Measurements from ENCODE around the gene ADAMTS15.

The ADAMTS15 gene

DNA sequence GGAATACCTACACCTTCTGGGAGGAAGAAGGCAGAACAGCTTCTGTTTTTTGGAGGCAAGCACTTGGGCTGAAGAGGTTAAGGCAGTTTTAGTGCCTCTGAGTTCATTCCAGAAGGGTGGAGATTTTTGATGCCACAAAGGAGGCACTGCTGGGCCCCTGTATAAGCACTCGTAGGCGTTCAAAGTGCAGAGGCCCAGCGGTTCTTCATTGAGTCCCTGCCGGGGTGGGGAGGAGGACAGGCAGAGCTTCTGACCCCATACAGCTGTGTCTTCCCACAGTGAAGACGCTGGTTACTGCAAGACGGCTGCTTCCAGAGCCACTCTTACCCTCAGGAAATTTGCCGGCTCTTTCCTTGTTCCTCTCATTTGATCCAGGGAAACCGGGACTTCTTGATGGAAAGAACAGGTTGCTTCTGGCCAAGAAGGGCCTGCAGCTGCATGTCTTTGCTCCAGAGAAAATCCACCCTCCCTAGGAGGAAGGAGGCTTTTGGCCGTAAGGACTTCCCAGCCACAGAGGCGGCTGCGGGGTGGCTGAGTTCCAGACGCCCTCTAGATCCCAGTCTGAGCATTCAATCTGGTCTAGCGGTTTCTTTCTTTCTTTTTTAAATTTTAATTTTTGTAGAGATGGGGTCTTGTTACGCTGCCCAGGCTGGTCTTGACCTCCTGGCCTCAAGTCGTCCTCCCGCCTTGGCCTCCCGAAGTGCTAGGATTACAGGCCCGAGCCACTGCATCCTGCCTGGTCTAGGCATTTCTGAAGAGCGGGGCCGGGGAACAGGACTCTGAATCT, 9.4 kb downstream of the ADAMTS15 start:
- no peak for DNase-seq (ENCODE audit: low read depth in 2 of 2)

- no peak for DNase-seq (ENCODE audit: low read depth in 2 of 2)
Measured at GRCh38 chr11:130458410-130458729, 9.9 kb downstream of the ADAMTS15 start.

DNA sequence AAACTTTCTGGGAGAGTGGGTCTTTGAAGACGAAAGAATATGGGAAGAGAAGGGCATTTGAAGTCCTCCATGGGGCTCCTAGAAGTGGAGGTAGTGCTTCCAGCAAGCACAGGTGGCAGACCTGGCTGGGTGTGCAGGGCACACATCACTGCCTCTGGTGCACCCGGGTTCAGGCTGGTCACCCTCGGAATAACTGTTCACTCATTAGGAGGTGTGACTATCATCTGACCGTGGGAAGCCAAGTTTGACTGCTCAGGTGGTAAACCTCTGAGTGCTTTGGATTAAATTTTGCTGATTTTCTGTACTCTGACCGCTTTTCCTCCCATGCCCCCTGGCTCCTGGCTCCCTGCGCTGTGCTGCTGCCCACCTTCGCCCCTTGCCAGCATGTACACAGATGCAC, 11.1 kb downstream of the ADAMTS15 start:
- no peak for DNase-seq (ENCODE audit: low read depth in 2 of 2)

DNA sequence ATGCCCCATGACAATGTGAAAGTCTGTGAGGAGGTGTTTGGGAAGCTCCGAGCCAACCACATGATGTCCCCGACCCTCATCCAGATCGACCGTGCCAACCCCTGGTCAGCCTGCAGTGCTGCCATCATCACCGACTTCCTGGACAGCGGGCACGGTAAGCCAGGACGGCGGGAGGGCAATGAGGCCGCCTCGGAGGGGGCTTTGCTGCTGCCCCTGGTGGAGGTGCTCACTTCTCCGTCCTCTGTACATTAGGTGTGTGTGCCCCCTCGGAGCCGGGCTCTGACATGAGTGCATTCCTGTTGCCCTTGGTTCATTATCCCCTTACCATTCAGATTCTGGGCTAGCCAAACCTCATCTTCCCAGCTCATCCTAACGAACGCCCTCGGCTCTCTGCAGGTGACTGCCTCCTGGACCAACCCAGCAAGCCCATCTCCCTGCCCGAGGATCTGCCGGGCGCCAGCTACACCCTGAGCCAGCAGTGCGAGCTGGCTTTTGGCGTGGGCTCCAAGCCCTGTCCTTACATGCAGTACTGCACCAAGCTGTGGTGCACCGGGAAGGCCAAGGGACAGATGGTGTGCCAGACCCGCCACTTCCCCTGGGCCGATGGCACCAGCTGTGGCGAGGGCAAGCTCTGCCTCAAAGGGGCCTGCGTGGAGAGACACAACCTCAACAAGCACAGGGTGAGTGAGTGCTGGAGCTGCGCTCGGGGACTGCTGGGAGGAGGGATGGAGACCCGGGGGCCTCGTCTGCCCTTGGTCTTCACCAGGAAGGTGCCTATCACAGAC, 13.8 kb downstream of the ADAMTS15 start:
- no peak for DNase-seq (ENCODE audit: low read depth in 2 of 2)

DNA sequence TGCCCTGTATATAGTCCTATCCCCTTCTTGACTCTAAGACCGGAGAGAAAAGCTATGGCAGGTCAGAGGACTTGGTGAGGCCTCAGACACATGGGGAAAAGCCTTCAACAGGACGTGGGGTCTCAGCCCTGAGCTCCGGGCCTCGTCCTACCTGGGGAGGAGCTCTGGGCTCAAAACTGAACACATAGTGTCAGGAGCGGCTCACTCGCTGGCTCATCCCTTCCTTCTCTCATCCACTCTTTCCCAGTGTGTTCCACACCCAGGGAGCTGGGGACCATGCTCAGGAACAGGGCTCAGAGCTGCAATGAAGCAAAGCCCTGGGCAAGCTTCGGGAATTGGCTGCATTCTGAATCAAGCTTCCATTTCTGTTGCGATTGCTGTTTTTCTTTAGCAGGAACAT, 14.5 kb downstream of the ADAMTS15 start:
- DNase-seq (ENCODE audit: low read depth in 2 of 2) = no peak

GRCh38 chr11:130464291-130464812, 15.9 kb downstream of the ADAMTS15 start:
- peak; percentile 42 to 43 for DNase-seq (ENCODE audit: low read depth in 2 of 2)

DNA sequence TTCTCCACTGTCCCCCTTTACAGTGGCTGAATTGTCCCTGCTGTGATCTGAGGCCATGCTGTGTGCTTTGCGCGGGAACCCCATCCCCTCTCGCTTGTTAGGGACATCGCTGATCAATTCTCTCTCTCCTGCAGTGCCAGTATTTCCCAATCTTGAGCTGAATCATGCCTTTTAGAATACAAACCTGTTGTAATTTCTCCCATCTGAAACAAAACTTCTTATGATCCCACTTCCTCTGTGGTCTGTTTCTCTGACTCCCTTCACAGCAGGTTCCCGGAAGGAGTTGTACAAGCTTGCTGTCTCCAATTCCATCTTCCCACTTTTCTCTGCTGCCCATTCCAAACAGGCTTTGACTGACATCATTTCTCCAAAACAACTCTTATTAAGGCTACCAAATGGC, 16.8 kb downstream of the ADAMTS15 start:
- no peak for DNase-seq (ENCODE audit: low read depth in 2 of 2)

- no peak for DNase-seq (ENCODE audit: low read depth in 2 of 2)
Measured at GRCh38 chr11:130467116-130467900, 18.9 kb downstream of the ADAMTS15 start.

GRCh38 chr11:130469181-130469580, 20.7 kb downstream of the ADAMTS15 start:
- no peak for DNase-seq (ENCODE audit: low read depth in 2 of 2)

- no peak for DNase-seq (ENCODE audit: low read depth in 2 of 2)
Measured at GRCh38 chr11:130470832-130471706, 22.6 kb downstream of the ADAMTS15 start.

GRCh38 chr11:130471731-130472433, 23.4 kb downstream of the ADAMTS15 start:
- no peak for DNase-seq (ENCODE audit: low read depth in 2 of 2)

GRCh38 chr11:130472434-130472961, 24.1 kb downstream of the ADAMTS15 start:
- DNase-seq (ENCODE audit: low read depth in 2 of 2) = no peak

- DNase-seq (ENCODE audit: low read depth in 2 of 2) = no peak
Measured at GRCh38 chr11:130473056-130473794, 24.8 kb downstream of the ADAMTS15 start.

GRCh38 chr11:130473795-130474377, 25.4 kb downstream of the ADAMTS15 start:
- DNase-seq (ENCODE audit: low read depth in 2 of 2) = no peak

DNA sequence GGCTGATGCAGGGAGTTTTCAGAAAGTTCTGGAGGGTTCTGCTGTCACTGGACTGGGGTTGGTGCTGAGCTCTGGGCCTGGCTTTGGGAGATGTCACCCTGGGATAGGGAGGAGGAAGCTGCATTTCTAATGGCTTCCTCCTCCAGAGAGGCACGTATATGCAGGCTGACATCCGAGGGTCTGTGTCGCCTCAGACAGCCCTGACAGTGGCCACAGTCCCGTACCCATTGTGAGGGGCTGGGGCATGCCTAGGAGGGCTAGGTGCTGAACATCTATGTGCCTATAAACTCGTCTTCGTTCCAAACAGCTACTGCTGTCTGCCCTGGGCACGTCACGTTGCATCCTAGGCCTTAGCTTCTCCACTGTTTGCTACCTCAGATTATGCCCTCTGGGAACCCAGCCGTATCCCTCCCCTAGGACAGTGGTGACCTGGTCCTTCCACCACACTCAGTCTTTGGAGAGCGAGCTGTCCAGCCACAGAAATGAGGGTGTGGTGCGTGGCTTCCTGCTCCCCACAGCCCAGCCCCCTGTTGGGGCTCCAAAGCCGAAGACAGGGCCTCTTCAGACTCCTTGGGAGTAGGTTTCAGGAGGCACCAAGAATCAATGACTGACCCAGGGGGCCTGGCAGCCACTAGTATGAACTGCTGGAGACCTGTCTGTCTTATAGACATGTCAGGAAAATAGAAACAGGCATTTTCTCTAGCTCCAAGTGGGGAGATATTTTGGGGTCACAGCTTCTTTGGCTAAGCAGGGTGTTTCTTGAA, 26.4 kb downstream of the ADAMTS15 start:
- DNase-seq (ENCODE audit: low read depth in 2 of 2) = no peak

GRCh38 chr11:130475426-130476053, 27.1 kb downstream of the ADAMTS15 start:
- no peak for DNase-seq (ENCODE audit: low read depth in 2 of 2)

GRCh38 chr11:130476200-130476921, 27.9 kb downstream of the ADAMTS15 start:
- no peak for DNase-seq (ENCODE audit: low read depth in 2 of 2)
